H1 (cell line): ENCODE measurements around the gene RNF182. TPM values are rescaled to one million over a fixed set of nuclear protein-coding genes. Genes with fewer than 3 reads are reported as not detected.

Experiments
- CTCF ChIA-PET: fragments of 300-600 bp; sonication (Branson Sonifier 250); formaldehyde crosslinking; loops from one replicate; lab custom pipeline; 2021; ENCODE audit not compliant: partially characterized antibody; lab: Charles Lee
- POLR2A ChIA-PET: fragments of 300-600 bp; sonication (Branson Sonifier 250); formaldehyde crosslinking; loops from one replicate; lab custom pipeline; 2021; ENCODE audit warnings: inconsistent platforms; ENCODE audit not compliant: partially characterized antibody; lab: Charles Lee
- DNase-seq, 2 experiments: peaks; one replicate each; pipeline versions ENCODE4 v3.0.0 to v3.0.0-alpha.2; 2010 to 2022; ENCODE audit warnings: low spot score in 2 of 2, low read depth in 1 of 2, mixed read lengths in 1 of 2
- FAIRE-seq: peaks from 2 replicates; lab custom pipeline; 2011; peaks lifted over from hg19 to GRCh38; lab: Jason Lieb, UNC
- H2AFZ ChIP-seq: 2 replicates; pipeline ENCODE4 v1.8.1; 2012; ENCODE audit warnings: low read length, inconsistent platforms
- H2AK5ac ChIP-seq: 2 replicates; pipeline ENCODE4 v1.6.1; 2013; ENCODE audit warnings: low read depth, low read length
- H2BK120ac ChIP-seq: replicated peaks from 2 replicates; pipeline ENCODE3; 2013; ENCODE audit warnings: low read depth, low read length, inconsistent platforms
- H2BK12ac ChIP-seq: 2 replicates; pipeline ENCODE4 v1.6.1; 2013; ENCODE audit warnings: low read depth, low read length
- H2BK15ac ChIP-seq: 2 replicates; pipeline ENCODE4 v1.6.1; 2013; ENCODE audit warnings: low read length
- H2BK20ac ChIP-seq: 2 replicates; pipeline ENCODE4 v1.6.1; 2013; ENCODE audit warnings: low read length
- H2BK5ac ChIP-seq: 2 replicates; pipeline ENCODE4 v1.6.1; 2013; ENCODE audit warnings: low read depth, low read length
- H3K14ac ChIP-seq: 2 replicates; pipeline ENCODE4 v1.6.1; 2013; ENCODE audit warnings: inconsistent platforms; ENCODE audit not compliant: insufficient read length
- H3K18ac ChIP-seq: 2 replicates; pipeline ENCODE4 v1.6.1; 2013; ENCODE audit warnings: low read length; ENCODE audit errors: extremely low read depth
- H3K23ac ChIP-seq: 2 replicates; pipeline ENCODE4 v1.6.1; 2013; ENCODE audit warnings: inconsistent platforms; ENCODE audit not compliant: insufficient read length
- H3K23me2 ChIP-seq: 2 replicates; pipeline ENCODE4 v1.6.1; 2013; ENCODE audit warnings: low read depth, low read length
- H3K27ac ChIP-seq: 2 replicates; pipeline ENCODE4 v1.6.1; 2011; ENCODE audit warnings: low read depth, low read length, inconsistent platforms
- H3K27me3 ChIP-seq, 4 experiments: replicated peaks in 1 of 4; 1 replicate in 1 of 4; 2 replicates in 3 of 4; pipeline versions ENCODE4 v1.6.1 to v1.8.1; 2011 to 2013; ENCODE audit warnings: low read length in 3 of 4, mild to moderate bottlenecking in 3 of 4, inconsistent platforms in 2 of 4, mixed read lengths in 2 of 4, moderate library complexity in 1 of 4; ENCODE audit not compliant: control insufficient read depth in 3 of 4, insufficient read depth in 3 of 4; ENCODE audit errors: extremely low read depth in 1 of 4
- H3K36me3 ChIP-seq, 4 experiments: 2 replicates each; pipeline versions ENCODE4 v1.6.1 to v1.8.1; 2011 to 2013; ENCODE audit warnings: mild to moderate bottlenecking in 4 of 4, low read length in 3 of 4, moderate library complexity in 2 of 4, control low read depth in 1 of 4, inconsistent platforms in 1 of 4; ENCODE audit not compliant: insufficient read depth in 4 of 4, control insufficient read depth in 2 of 4
- H3K4ac ChIP-seq: replicated peaks from 2 replicates; pipeline ENCODE3; 2013; ENCODE audit warnings: low read length, low read depth, mixed read lengths, inconsistent platforms; ENCODE audit not compliant: insufficient read length
- H3K4me1 ChIP-seq, 4 experiments: replicated peaks in 1 of 4; 1 replicate in 1 of 4; 2 replicates in 3 of 4; pipeline versions ENCODE4 v1.6.1 to v1.8.1; 2011 to 2013; ENCODE audit warnings: low read length in 3 of 4, inconsistent platforms in 2 of 4, mixed read lengths in 1 of 4; ENCODE audit not compliant: insufficient read depth in 4 of 4, control insufficient read depth in 3 of 4
- H3K4me2 ChIP-seq, 2 experiments: 2 replicates each; pipeline versions ENCODE4 v1.6.1 to v1.8.1; 2011 to 2013; ENCODE audit warnings: low read depth in 2 of 2, low read length in 2 of 2, control low read depth in 1 of 2, inconsistent platforms in 1 of 2, mild to moderate bottlenecking in 1 of 2; ENCODE audit not compliant: insufficient read depth in 1 of 2
- H3K4me3 ChIP-seq, 4 experiments: fragments of 200-600, 300-600 bp in 1 of 4; sonication (generic), shearing (Covaris generic), sonication (Bioruptor Twin) in 1 of 4; 2 replicates each; pipeline versions ENCODE4 v1.5.1 to v1.8.1; 2011 to 2016; ENCODE audit warnings: low read length in 4 of 4, low read depth in 3 of 4, control low read depth in 2 of 4, inconsistent platforms in 2 of 4, mild to moderate bottlenecking in 2 of 4, mixed read lengths in 1 of 4, moderate library complexity in 1 of 4; ENCODE audit not compliant: insufficient read depth in 2 of 4; ENCODE audit errors: extremely low read depth in 1 of 4
- H3K56ac ChIP-seq: replicated peaks from 2 replicates; pipeline ENCODE3; 2013; ENCODE audit warnings: low read depth, mild to moderate bottlenecking, mixed read lengths, low read length, inconsistent platforms; ENCODE audit not compliant: insufficient read length
- H3K79me1 ChIP-seq: 2 replicates; pipeline ENCODE4 v1.6.1; 2013; ENCODE audit warnings: low read depth, low read length, control low read depth
- H3K79me2 ChIP-seq, 2 experiments: 2 replicates each; pipeline versions ENCODE4 v1.6.1 to v1.8.1; 2012 to 2013; ENCODE audit warnings: low read length in 2 of 2, mild to moderate bottlenecking in 2 of 2, inconsistent platforms in 1 of 2; ENCODE audit not compliant: insufficient read depth in 2 of 2, control insufficient read depth in 1 of 2
- H3K9ac ChIP-seq, 4 experiments: replicated peaks in 1 of 4; 1 replicate in 1 of 4; 2 replicates in 3 of 4; pipeline versions ENCODE4 v1.6.1 to v1.8.1; 2011 to 2013; ENCODE audit warnings: low read depth in 3 of 4, low read length in 3 of 4, control low read depth in 2 of 4, mild to moderate bottlenecking in 2 of 4, moderate library complexity in 2 of 4, inconsistent platforms in 1 of 4; ENCODE audit errors: extremely low read depth in 1 of 4
- H3K9me3 ChIP-seq, 2 experiments: 2 replicates each; pipeline versions ENCODE4 v1.6.1 to v1.8.1; 2012 to 2013; ENCODE audit warnings: mild to moderate bottlenecking in 2 of 2, moderate library complexity in 2 of 2, control low read depth in 1 of 2, inconsistent platforms in 1 of 2, low read depth in 1 of 2, low read length in 1 of 2, mixed read lengths in 1 of 2; ENCODE audit not compliant: insufficient read depth in 2 of 2
- H4K20me1 ChIP-seq, 2 experiments: replicated peaks in 1 of 2; 2 replicates each; pipeline versions ENCODE3 to v1.8.1; 2011 to 2013; ENCODE audit warnings: inconsistent platforms in 2 of 2, low read length in 2 of 2, mild to moderate bottlenecking in 1 of 2; ENCODE audit not compliant: insufficient read depth in 2 of 2, control insufficient read depth in 1 of 2
- H4K5ac ChIP-seq: 2 replicates; pipeline ENCODE4 v1.6.1; 2013; ENCODE audit warnings: low read length, low read depth, mixed read lengths, inconsistent platforms; ENCODE audit not compliant: insufficient read length
- H4K8ac ChIP-seq: 2 replicates; pipeline ENCODE4 v1.8.0; 2013; ENCODE audit warnings: mild to moderate bottlenecking, moderate library complexity, low read length, inconsistent platforms; ENCODE audit not compliant: insufficient read depth; ENCODE audit errors: extremely low read depth
- H4K91ac ChIP-seq: replicated peaks from 2 replicates; pipeline ENCODE3; 2013; ENCODE audit warnings: low read length, mixed read lengths, inconsistent platforms; ENCODE audit not compliant: insufficient read length
- ASH2L ChIP-seq: fragments of 200-600, 300-600 bp; sonication (generic); IDR thresholded peaks from one replicate; pipeline ENCODE4 v1.7.1; 2017; ENCODE audit warnings: low read length
- CBX8 ChIP-seq: fragments of 300-800, 300-1000 bp; sonication (generic); IDR thresholded peaks from 2 replicates; pipeline ENCODE4 v1.7.1; 2016; ENCODE audit warnings: low read depth, low read length, borderline replicate concordance
- CEBPB ChIP-seq: IDR thresholded peaks from 2 replicates; pipeline ENCODE4 v1.6.1; 2012; ENCODE audit warnings: low read depth, low read length
- E2F6 ChIP-seq: IDR thresholded peaks from 2 replicates; pipeline ENCODE4 v1.6.1; 2012; ENCODE audit warnings: inconsistent platforms
- EGR1 ChIP-seq: IDR thresholded peaks from 2 replicates; pipeline ENCODE4 v1.6.1; 2011; ENCODE audit warnings: low read depth, low read length, borderline replicate concordance
- EP300 ChIP-seq, 2 experiments: IDR thresholded peaks; 1 replicate in 1 of 2; 2 replicates in 1 of 2; pipeline ENCODE4 v1.6.1; 2011 to 2012; ENCODE audit warnings: low read depth in 2 of 2, low read length in 2 of 2, mild to moderate bottlenecking in 2 of 2, borderline replicate concordance in 1 of 2, inconsistent platforms in 1 of 2, moderate library complexity in 1 of 2
- KDM1A ChIP-seq: fragments of 200-600, 300-600 bp; sonication (generic); IDR thresholded peaks from 2 replicates; pipeline ENCODE4 v1.7.1; 2016; ENCODE audit warnings: mild to moderate bottlenecking, low read length, borderline replicate concordance
- RXRA ChIP-seq: IDR thresholded peaks from 2 replicates; pipeline ENCODE4 v1.6.1; 2011; ENCODE audit warnings: low read depth, mild to moderate bottlenecking, low read length, moderate library complexity; ENCODE audit not compliant: insufficient read depth
- SRF ChIP-seq: IDR thresholded peaks from 2 replicates; pipeline ENCODE4 v1.6.1; 2011; ENCODE audit warnings: mild to moderate bottlenecking, low read depth, low read length, moderate library complexity
- USF2 ChIP-seq: IDR thresholded peaks from 2 replicates; pipeline ENCODE4 v1.6.1; 2011; ENCODE audit warnings: low read length, improper control_type of control experiment
- WGBS, 2 experiments: shearing (Covaris generic) in 1 of 2; methylation state at CpG; one replicate each; pipeline versions ENCODE4 v1.1.6 to v1.1.7; 2013 to 2015; ENCODE audit warnings: low lambda C conversion rate in 2 of 2, mixed read lengths in 2 of 2, inconsistent platforms in 1 of 2, low coverage in 1 of 2, missing lambda C conversion rate in 1 of 2; ENCODE audit not compliant: insufficient replicate concordance in 2 of 2, insufficient coverage in 1 of 2, insufficient read length in 1 of 2; ENCODE audit errors: extremely low coverage in 1 of 2, missing lambda C conversion rate in 1 of 2; 5-methylcytosine and 5-hydroxymethylcytosine counted together
- polyA plus RNA-seq, 7 experiments: library from polyadenylated mRNA; depleted of rRNA in 3 of 7; stranded (reverse) in 5 of 7; unstranded in 2 of 7; fragments of >200 nt in 5 of 7; fragments of 200-250 nt in 2 of 7; gene quantifications; 1 replicate in 5 of 7; 2 replicates in 1 of 7; 4 replicates in 1 of 7; pipeline versions ENCODE4 v1.2.1 to v1.2.3, GENCODE V29; 2011 to 2013; ENCODE audit warnings: missing spikeins in 2 of 7, mixed read lengths in 2 of 7
- total RNA-seq: library from RNA; stranded (reverse); fragmentation: NEBNext Ultra II Directional; extraction: Animal tissue kit (Norgen Biotek cat#: 25700); gene quantifications from 2 replicates; pipeline ENCODE4 v1.2.1, GENCODE V29; 2021

Gene RNF182
- total and polyA plus RNA-seq, 2 of the 8 experiments (the other 6 are each of a cell fraction or from before 2014, with no cell fraction given): 6.2 to 10.7 TPM

- Histone ChIP-seq H2BK120ac (no peak overlapping the region), H3K23me2 (no peaks in the 10 kb centered on the region), H4K91ac (no peak overlapping the region), H4K20me1 (no peaks in the 10 kb centered on the region), H4K5ac (no peak overlapping the region), H3K36me3 (no peaks in the 10 kb centered on the region), H3K9me3 (no peaks in the 10 kb centered on the region), H3K14ac (no peak overlapping the region), H3K4me3 (no peak overlapping the region), H3K4ac (no peak overlapping the region), H2BK12ac (no peak overlapping the region), H2AK5ac (no peak overlapping the region), H3K9ac (no peak overlapping the region), H4K8ac (no peak overlapping the region), H3K18ac (no peak overlapping the region), H3K27ac (no peak overlapping the region), H3K27me3 (no peaks in the 10 kb centered on the region), H3K4me1 (no peaks in the 10 kb centered on the region), H2BK5ac (no peak overlapping the region), H3K79me2 (no peaks in the 10 kb centered on the region), H3K79me1 (no peaks in the 10 kb centered on the region), H2AFZ (no peak overlapping the region), H3K4me2 (no peak overlapping the region), H2BK20ac (no peak overlapping the region), H3K56ac (no peak overlapping the region), H2BK15ac (no peak overlapping the region), H3K23ac (no peak overlapping the region)
- CTCF ChIA-PET: interaction anchor here (1.1 to 2.7 kb wide), 4 partner anchors 10 to 113 kb away, joined by 3 to 7 read pairs (median 6); no protein-coding TSS in a partner anchor
- 93% methylated on average over 4 of the region's 4 CpGs; no CpG with 5 or more reads in 1 of the 2 experiments for WGBS, 2 experiments
- FAIRE-seq: no peak
- no peak for DNase-seq
- POLR2A ChIA-PET: no interaction called here
- TF ChIP-seq E2F6 (no peak), EGR1 (no peak), USF2 (no peak), ASH2L (no peak), CBX8 (no peak), KDM1A (no peak), RXRA (no peak), CEBPB (no peak), EP300 (IDR thresholded peaks at IDR 0.05; ENCODE audit: borderline replicate concordance in 1 of 2, low read depth in 2 of 2, low read length in 2 of 2) (no peak), SRF (no peak)
Observed at GRCh38 chr6:13985663-13986325, 61.0 kb downstream of the RNF182 start.
